Natural killer cell (primary cell): ENCODE data around the gene SYNJ2. TPM values are rescaled to one million over a fixed set of nuclear protein-coding genes. Genes with fewer than 3 reads are reported as not detected.

ENCODE experiments used
- ATAC-seq, 3 donors: fragments of 150-1000 bp in 2 of 3; fragments of 200-7000 bp in 1 of 3; cut with Tn5 transposase; 1 replicate in 1 of 3; 2 replicates in 2 of 3; pipeline ENCODE4 v1.10.0; 2021; ENCODE audit warnings: mild to moderate bottlenecking in 2 of 3, moderate library complexity in 2 of 3
- DNase-seq, 2 donors: peaks; one replicate each; pipeline versions ENCODE4 v3.0.0 to v3.0.0-alpha.2; 2013 to 2021; ENCODE audit warnings: mixed read lengths in 1 of 2
- H3K27ac ChIP-seq: one replicate; pipeline ENCODE4 v1.5.1; 2013; ENCODE audit warnings: mild to moderate bottlenecking, low read length
- H3K27me3 ChIP-seq: one replicate; pipeline ENCODE4 v1.6.1; 2013; ENCODE audit warnings: low read length; ENCODE audit not compliant: control insufficient read depth, insufficient read depth
- H3K36me3 ChIP-seq: one replicate; pipeline ENCODE4 v1.6.1; 2013; ENCODE audit warnings: low read length; ENCODE audit not compliant: control insufficient read depth, insufficient read depth
- H3K4me1 ChIP-seq: one replicate; pipeline ENCODE4 v1.6.1; 2013; ENCODE audit warnings: low read length; ENCODE audit not compliant: control insufficient read depth, insufficient read depth
- H3K4me3 ChIP-seq: one replicate; pipeline ENCODE4 v1.5.1; 2013; ENCODE audit warnings: low read length
- H3K9me3 ChIP-seq: one replicate; pipeline ENCODE4 v1.6.1; 2013; ENCODE audit warnings: low read length; ENCODE audit not compliant: control insufficient read depth, insufficient read depth
- H3K27ac Mint-ChIP-seq, 2 donors: one replicate each; pipeline ENCODE4 v1.8.0; 2022; ENCODE audit warnings: mild to moderate bottlenecking in 2 of 2, mixed read lengths in 2 of 2, moderate library complexity in 1 of 2
- H3K27me3 Mint-ChIP-seq, 2 donors: one replicate each; pipeline ENCODE4 v1.8.0; 2022; ENCODE audit warnings: low read depth in 2 of 2, mixed read lengths in 2 of 2
- H3K36me3 Mint-ChIP-seq: one replicate; pipeline ENCODE4 v1.8.0; 2022; ENCODE audit warnings: mixed read lengths
- H3K4me1 Mint-ChIP-seq, 2 donors: one replicate each; pipeline ENCODE4 v1.8.0; 2022; ENCODE audit warnings: mixed read lengths in 2 of 2
- H3K4me3 Mint-ChIP-seq: one replicate; pipeline ENCODE4 v1.8.0; 2022; ENCODE audit warnings: mild to moderate bottlenecking, moderate library complexity, mixed read lengths
- H3K9me3 Mint-ChIP-seq, 2 donors: one replicate each; pipeline ENCODE4 v1.8.0; 2022; ENCODE audit warnings: mixed read lengths in 2 of 2
- CTCF ChIP-seq: fragments of 200-600 bp; IDR thresholded peaks from one replicate; pipeline ENCODE4 v1.8.0; 2022; ENCODE audit warnings: antibody characterized with exemption
- WGBS: methylation state at CpG from one replicate; pipeline ENCODE4 v1.1.7; 2013; ENCODE audit warnings: missing lambda C conversion rate; ENCODE audit not compliant: insufficient coverage; 5-methylcytosine and 5-hydroxymethylcytosine counted together
- intact Hi-C: fragments of 100-400 bp; cut with micrococcal nuclease; formaldehyde crosslinking; loops from one replicate; pipeline ENCODE4 v1.14.2; 2022
- total RNA-seq, 4 donors: library from RNA; stranded (reverse); fragments of 120-200 nt in 1 of 4; gene quantifications; one replicate each; pipeline versions ENCODE4 v1.2.3 to v1.2.4, GENCODE V29; 2013 to 2022

SYNJ2 gene
- total RNA-seq, 3 donors from 2014 or later (not counting 1 experiment from before 2014, with no cell fraction given): 24.4 to 47.0 (median 28.0) TPM

- no peak for TF ChIP-seq CTCF
- peak overlapping the region; percentile 66 for H3K27ac ChIP-seq
- ATAC-seq (no peak), DNase-seq (no peak)
- H3K4me3 Mint-ChIP-seq: no peak overlapping the region
- no peak overlapping the region for H3K4me3 ChIP-seq
- peaks cover 36% of the 10 kb centered on the region for H3K4me1 ChIP-seq
- peaks cover 48% of the 10 kb centered on the region in 2 donors for H3K4me1 Mint-ChIP-seq
- peaks cover 6% of the 10 kb centered on the region for H3K36me3 ChIP-seq
- no peaks in the 10 kb centered on the region for H3K36me3 Mint-ChIP-seq
- H3K9me3 ChIP-seq: no peaks in the 10 kb centered on the region
- H3K27ac Mint-ChIP-seq: peak overlapping the region; percentile 95 to 96
- H3K27me3 Mint-ChIP-seq: no peaks in the 10 kb centered on the region
- intact Hi-C loops: no loop called here
- H3K9me3 Mint-ChIP-seq: no peaks in the 10 kb centered on the region
- 94% methylated on average over 9 of the region's 9 CpGs for WGBS
- H3K27me3 ChIP-seq: no peaks in the 10 kb centered on the region
Measured at GRCh38 chr6:158032354-158032733, 50.7 kb downstream of the SYNJ2 start.

GRCh38 chr6:158033077-158033750 lies 51.6 kb downstream of the SYNJ2 start:
- peaks cover 39 to 42% of the 10 kb centered on the region in 2 donors for H3K4me1 Mint-ChIP-seq
- peaks cover 6% of the 10 kb centered on the region for H3K36me3 ChIP-seq
- DNase-seq (peak in 1 of 2 donors; percentile 9), ATAC-seq (no peak)
- TF ChIP-seq CTCF: no peak
- no peak overlapping the region for H3K27ac ChIP-seq
- no peaks in the 10 kb centered on the region for H3K9me3 ChIP-seq
- H3K36me3 Mint-ChIP-seq: no peaks in the 10 kb centered on the region
- no peaks in the 10 kb centered on the region for H3K9me3 Mint-ChIP-seq
- 98% methylated on average over 30 of the region's 30 CpGs for WGBS
- no peaks in the 10 kb centered on the region for H3K27me3 Mint-ChIP-seq
- no peaks in the 10 kb centered on the region for H3K27me3 ChIP-seq
- no peak overlapping the region for H3K4me3 ChIP-seq
- no peak overlapping the region for H3K4me3 Mint-ChIP-seq
- H3K4me1 ChIP-seq: peaks cover 29% of the 10 kb centered on the region
- peak overlapping the region in 1 of 2 donors; percentile 49 for H3K27ac Mint-ChIP-seq
- intact Hi-C loops: no loop called here

GRCh38 chr6:158033751-158034702 lies 52.4 kb downstream of the SYNJ2 start:
- WGBS: 98% methylated on average over 14 of the region's 14 CpGs
- no peaks in the 10 kb centered on the region for H3K9me3 ChIP-seq
- peaks cover 29% of the 10 kb centered on the region for H3K4me1 ChIP-seq
- peaks cover 6% of the 10 kb centered on the region for H3K36me3 ChIP-seq
- no peak for ATAC-seq
- intact Hi-C loops: no loop called here
- Mint-ChIP-seq H3K27me3 (no peaks in the 10 kb centered on the region), H3K9me3 (no peaks in the 10 kb centered on the region), H3K4me1 (peaks cover 39 to 42% of the 10 kb centered on the region in 2 donors), H3K4me3 (peak overlapping the region; percentile 31), H3K27ac (peak overlapping the region in 1 of 2 donors; percentile 49), H3K36me3 (no peaks in the 10 kb centered on the region)
- no peak overlapping the region for H3K4me3 ChIP-seq
- TF ChIP-seq CTCF: no peak
- H3K27me3 ChIP-seq: no peaks in the 10 kb centered on the region
- no peak overlapping the region for H3K27ac ChIP-seq
- DNase-seq: no peak
